NCI-H69 (cell line): ENCODE data around the gene ADGRV1.
"Not testable (repeated sequence)": the region's sequence is repeated elsewhere in the genome, so short reads cannot be mapped to it uniquely, and the experiment has no call there.

Experiments
- DNase-seq: peaks from one replicate; lab custom pipeline; 2025; lab: John Stamatoyannopoulos, UW

ADGRV1 gene

GRCh38 chr5:90911169-90911568, 352.6 kb downstream of the ADGRV1 start:
- DNase-seq: peak; percentile 78

- peak; percentile 60 for DNase-seq
These were observed 353.9 kb downstream of the ADGRV1 start for GRCh38 chr5:90912476-90912875.

GRCh38 chr5:90915393-90915792, 356.8 kb downstream of the ADGRV1 start:
- no peak for DNase-seq

- no peak for DNase-seq
These were observed 358.6 kb downstream of the ADGRV1 start for GRCh38 chr5:90916947-90917800.

- no peak for DNase-seq
These were observed 359.5 kb downstream of the ADGRV1 start for GRCh38 chr5:90917928-90918668.

GRCh38 chr5:90921418-90921973, 362.9 kb downstream of the ADGRV1 start:
- peak; percentile 14 for DNase-seq

- DNase-seq: not testable (repeated sequence)
These were observed 365.6 kb downstream of the ADGRV1 start for GRCh38 chr5:90924222-90924621.

GRCh38 chr5:90929013-90929839, 370.6 kb downstream of the ADGRV1 start:
- peak; percentile 41 for DNase-seq

- DNase-seq: no peak
These were observed 371.5 kb downstream of the ADGRV1 start for GRCh38 chr5:90930062-90930461.

- no peak for DNase-seq
These were observed 372.3 kb downstream of the ADGRV1 start for GRCh38 chr5:90930756-90931431.

GRCh38 chr5:90932052-90932699, 373.6 kb downstream of the ADGRV1 start:
- DNase-seq: peak; percentile 76

GRCh38 chr5:90933298-90933697, 374.7 kb downstream of the ADGRV1 start:
- DNase-seq: no peak

- no peak for DNase-seq
These were observed 375.6 kb downstream of the ADGRV1 start for GRCh38 chr5:90934091-90934719.

GRCh38 chr5:90934738-90935137, 376.1 kb downstream of the ADGRV1 start:
- DNase-seq: no peak

- DNase-seq: peak; percentile 60
These were observed 380.6 kb downstream of the ADGRV1 start for GRCh38 chr5:90939211-90939610.

- DNase-seq: peak; percentile 97
These were observed 381.8 kb downstream of the ADGRV1 start for GRCh38 chr5:90940227-90940995.

- DNase-seq: peak; percentile 96
These were observed 382.6 kb downstream of the ADGRV1 start for GRCh38 chr5:90941002-90941720.

- no peak for DNase-seq
These were observed 385.5 kb downstream of the ADGRV1 start for GRCh38 chr5:90944116-90944515.

- DNase-seq: no peak
These were observed 389.1 kb downstream of the ADGRV1 start for GRCh38 chr5:90947667-90948066.
